Measurements from ENCODE around the gene C19orf81.

- TF ChIP-seq RAD21 (conservative IDR thresholded peaks at IDR 0.05) (no peak), EZH2 (IDR thresholded peaks at IDR 0.05; ENCODE audit: borderline replicate concordance, insufficient read depth, low read length, poor library complexity, severe bottlenecking) (no peak), SMC3 (conservative IDR thresholded peaks at IDR 0.05; ENCODE audit: poor library complexity) (no peak), POLR2AphosphoS5 (IDR thresholded peaks at IDR 0.05) (no peak), EP300 (conservative IDR thresholded peaks at IDR 0.05; ENCODE audit: poor library complexity, severe bottlenecking) (no peak)
- TF ChIP-seq, protein P1, sequence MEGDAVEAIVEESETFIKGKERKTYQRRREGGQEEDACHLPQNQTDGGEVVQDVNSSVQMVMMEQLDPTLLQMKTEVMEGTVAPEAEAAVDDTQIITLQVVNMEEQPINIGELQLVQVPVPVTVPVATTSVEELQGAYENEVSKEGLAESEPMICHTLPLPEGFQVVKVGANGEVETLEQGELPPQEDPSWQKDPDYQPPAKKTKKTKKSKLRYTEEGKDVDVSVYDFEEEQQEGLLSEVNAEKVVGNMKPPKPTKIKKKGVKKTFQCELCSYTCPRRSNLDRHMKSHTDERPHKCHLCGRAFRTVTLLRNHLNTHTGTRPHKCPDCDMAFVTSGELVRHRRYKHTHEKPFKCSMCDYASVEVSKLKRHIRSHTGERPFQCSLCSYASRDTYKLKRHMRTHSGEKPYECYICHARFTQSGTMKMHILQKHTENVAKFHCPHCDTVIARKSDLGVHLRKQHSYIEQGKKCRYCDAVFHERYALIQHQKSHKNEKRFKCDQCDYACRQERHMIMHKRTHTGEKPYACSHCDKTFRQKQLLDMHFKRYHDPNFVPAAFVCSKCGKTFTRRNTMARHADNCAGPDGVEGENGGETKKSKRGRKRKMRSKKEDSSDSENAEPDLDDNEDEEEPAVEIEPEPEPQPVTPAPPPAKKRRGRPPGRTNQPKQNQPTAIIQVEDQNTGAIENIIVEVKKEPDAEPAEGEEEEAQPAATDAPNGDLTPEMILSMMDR (IDR thresholded peaks at IDR 0.05; ENCODE audit: poor library complexity, severe bottlenecking), result no peak
Measured at GRCh38 chr19:50654882-50655281, 5.6 kb downstream of the C19orf81 start.
